ENCODE results near the gene RAVER2. TPM values are rescaled to one million over a fixed set of nuclear protein-coding genes. Genes with fewer than 3 reads are reported as not detected.
A peak's percentile ranks its signal among the peaks of the same experiment; 100 is the strongest.

RAVER2 gene
- total and polyA plus RNA-seq, 2 of the 13 experiments (the other 11 are each of a cell fraction or from before 2014, with no cell fraction given): 11.4 to 15.4 TPM

DNA sequence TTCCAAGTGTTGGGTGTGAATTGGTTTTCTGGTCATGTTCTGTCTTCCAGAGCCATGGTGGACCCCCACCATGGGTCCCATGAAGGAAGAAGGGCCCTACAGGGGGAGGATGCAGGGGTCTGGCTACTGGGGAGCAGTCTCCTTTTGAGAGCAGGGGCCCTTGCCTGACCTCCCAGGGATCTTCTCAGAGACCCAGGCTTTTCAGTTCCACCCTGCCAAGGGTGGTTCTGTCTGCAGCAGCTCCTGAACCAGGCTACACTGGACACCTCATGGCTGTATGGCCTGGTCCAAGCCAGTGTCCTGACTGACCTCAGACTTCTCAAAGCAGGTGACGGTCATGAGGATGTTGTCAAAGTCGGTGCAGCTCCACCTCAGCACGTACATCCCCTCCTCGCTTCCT lies 112.5 kb downstream of the RAVER2 start (continued):
- TF ChIP-seq, protein P1, sequence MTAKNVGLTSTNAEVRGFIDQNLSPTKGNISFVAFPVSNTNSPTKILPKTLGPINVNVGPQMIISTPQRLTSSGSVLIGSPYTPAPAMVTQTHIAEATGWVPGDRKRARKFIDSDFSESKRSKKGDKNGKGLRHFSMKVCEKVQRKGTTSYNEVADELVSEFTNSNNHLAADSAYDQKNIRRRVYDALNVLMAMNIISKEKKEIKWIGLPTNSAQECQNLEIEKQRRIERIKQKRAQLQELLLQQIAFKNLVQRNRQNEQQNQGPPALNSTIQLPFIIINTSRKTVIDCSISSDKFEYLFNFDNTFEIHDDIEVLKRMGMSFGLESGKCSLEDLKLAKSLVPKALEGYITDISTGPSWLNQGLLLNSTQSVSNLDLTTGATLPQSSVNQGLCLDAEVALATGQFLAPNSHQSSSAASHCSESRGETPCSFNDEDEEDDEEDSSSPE (CRISPR knock-in tag; IDR thresholded peaks at IDR 0.05): no peak

DNA sequence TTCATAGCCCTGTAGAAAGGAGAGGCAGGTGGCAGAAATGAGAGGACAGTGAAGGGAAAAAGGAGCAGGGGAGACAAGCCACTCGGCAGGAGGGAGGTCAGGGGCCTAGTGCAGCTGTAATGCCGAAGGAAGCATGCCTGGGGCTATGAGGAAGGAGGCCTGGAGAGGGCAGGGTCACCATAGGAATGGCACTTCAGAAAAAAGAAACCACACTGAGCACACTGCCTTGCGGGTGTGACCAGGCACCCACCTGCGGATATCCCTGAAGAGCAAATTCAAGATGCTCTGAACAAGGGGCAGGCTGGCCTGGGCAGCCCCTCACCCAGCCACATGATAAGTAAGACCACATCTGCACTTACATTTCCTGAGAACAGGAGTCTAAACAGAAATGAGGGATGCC lies 116.7 kb downstream of the RAVER2 start:
- peak; percentile 31 for DNase-seq (ENCODE audit: low spot score)
- H3K4me2 ChIP-seq (ENCODE audit: low read depth, low read length): no peak overlapping the region
- 79% methylated on average over 4 of the region's 4 CpGs for WGBS (ENCODE audit: low lambda C conversion rate)
- H4K20me1 ChIP-seq (ENCODE audit: insufficient read depth, low read length): no peaks in the 10 kb centered on the region
- H3K9ac ChIP-seq (ENCODE audit: insufficient read depth, low read depth, low read length): no peak overlapping the region
- no peak overlapping the region for H3K27ac ChIP-seq (ENCODE audit: extremely low read length, insufficient read depth, low read length)
- H3K4me1 ChIP-seq (ENCODE audit: insufficient read depth, low read length): 0 out of 2 replicates have a peak, but pooled peaks cover 4% of the 10 kb centered on the region
- no peaks in the 10 kb centered on the region for H3K9me3 ChIP-seq (ENCODE audit: low read length)
- ATAC-seq: peak; percentile 93
- BruUV-seq (replicated peaks): no TSS peak
- ChIA-PET POLR2A (no interaction called here), CTCF (ENCODE audit: low intra/inter-chr PET ratio, low total read pairs) (interaction anchor here (0.8 to 1.4 kb wide), 2 partner anchors 105 to 159 kb away, joined by 3 to 8 read pairs; partner anchors contain the start of gene JAK1)
- H2AFZ ChIP-seq (ENCODE audit: low read length): no peak overlapping the region
- FAIRE-seq: no peak
- TF ChIP-seq NFIC (IDR thresholded peaks at IDR 0.05; ENCODE audit: low read length) (no peak), RAD21 (CRISPR knock-in tag; IDR thresholded peaks at IDR 0.05) (peak; percentile 70), CAMTA2 (CRISPR knock-in tag; IDR thresholded peaks at IDR 0.05; ENCODE audit: borderline replicate concordance) (no peak), STAG1 (CRISPR knock-in tag; IDR thresholded peaks at IDR 0.05) (peak; percentile 86), XRCC5 (optimal IDR thresholded peaks at IDR 0.05; ENCODE audit: low read length) (peak; percentile 37), ZFX (CRISPR knock-in tag; IDR thresholded peaks at IDR 0.05; ENCODE audit: low read depth) (0 out of 2 replicates have a peak, but pooled peaks have one; percentile 21), MXD4 (CRISPR knock-in tag; IDR thresholded peaks at IDR 0.05) (no peak), SMC3 (IDR thresholded peaks at IDR 0.05; ENCODE audit: low read length) (peak; percentile 77)
- TF ChIP-seq, protein P2, sequence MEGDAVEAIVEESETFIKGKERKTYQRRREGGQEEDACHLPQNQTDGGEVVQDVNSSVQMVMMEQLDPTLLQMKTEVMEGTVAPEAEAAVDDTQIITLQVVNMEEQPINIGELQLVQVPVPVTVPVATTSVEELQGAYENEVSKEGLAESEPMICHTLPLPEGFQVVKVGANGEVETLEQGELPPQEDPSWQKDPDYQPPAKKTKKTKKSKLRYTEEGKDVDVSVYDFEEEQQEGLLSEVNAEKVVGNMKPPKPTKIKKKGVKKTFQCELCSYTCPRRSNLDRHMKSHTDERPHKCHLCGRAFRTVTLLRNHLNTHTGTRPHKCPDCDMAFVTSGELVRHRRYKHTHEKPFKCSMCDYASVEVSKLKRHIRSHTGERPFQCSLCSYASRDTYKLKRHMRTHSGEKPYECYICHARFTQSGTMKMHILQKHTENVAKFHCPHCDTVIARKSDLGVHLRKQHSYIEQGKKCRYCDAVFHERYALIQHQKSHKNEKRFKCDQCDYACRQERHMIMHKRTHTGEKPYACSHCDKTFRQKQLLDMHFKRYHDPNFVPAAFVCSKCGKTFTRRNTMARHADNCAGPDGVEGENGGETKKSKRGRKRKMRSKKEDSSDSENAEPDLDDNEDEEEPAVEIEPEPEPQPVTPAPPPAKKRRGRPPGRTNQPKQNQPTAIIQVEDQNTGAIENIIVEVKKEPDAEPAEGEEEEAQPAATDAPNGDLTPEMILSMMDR (CRISPR knock-in tag; IDR thresholded peaks at IDR 0.05): peak; percentile 77
- intact Hi-C loops (cut with micrococcal nuclease; ENCODE audit: unreplicated experiment) (loop anchor here (1.0 to 5.0 kb wide), 3 partner anchors 106 to 181 kb away; partner anchors contain the start of gene JAK1), in situ Hi-C loops (cut with HindIII; ENCODE audit: extremely low pct_ligation_motif_present, low pct_unique_long_range_greater_than_20kb) (no loop called here)
- H3K4me3 ChIP-seq (replicated peaks in 1 of 3; ENCODE audit: insufficient read depth in 1 of 3, low read depth in 2 of 3, low read length in 3 of 3): no peak overlapping the region
- H3K36me3 ChIP-seq (replicated peaks in 1 of 2; ENCODE audit: control insufficient read depth in 1 of 2, insufficient read depth in 2 of 2, low read length in 2 of 2): peaks cover 25 to 69% of the 10 kb centered on the region in 2 experiments
- H3K79me2 ChIP-seq (ENCODE audit: insufficient read depth, low read length): no peaks in the 10 kb centered on the region
- H3K27me3 ChIP-seq (ENCODE audit: control insufficient read depth in 1 of 2, insufficient read depth in 2 of 2, low read length in 2 of 2): no peaks in the 10 kb centered on the region
